Epithelial cell of proximal tubule (primary cell): ENCODE results near the gene CPXM2. TPM values are rescaled to one million over a fixed set of nuclear protein-coding genes. Genes with fewer than 3 reads are reported as not detected.

Experiments
- DNase-seq: peaks from one replicate; pipeline ENCODE4 v3.0.0-alpha.2; 2011; ENCODE audit warnings: low read depth
- H3K4me3 ChIP-seq: 2 replicates; pipeline ENCODE4 v1.5.1; 2011; ENCODE audit warnings: low read depth, mild to moderate bottlenecking, low read length
- total RNA-seq: library from RNA; depleted of rRNA; stranded (reverse); fragments of >200 nt; gene quantifications from 2 replicates; pipeline ENCODE4 v1.2.3, GENCODE V29; 2015
- TF ChIP-seq, protein P1 (sequence below): conservative IDR thresholded peaks from 2 replicates; pipeline ENCODE4 v1.5.1; 2012; ENCODE audit warnings: low read depth, mild to moderate bottlenecking, low read length

Gene CPXM2
- total RNA-seq, 1 donor from 2014 or later = 1.9 TPM

DNA sequence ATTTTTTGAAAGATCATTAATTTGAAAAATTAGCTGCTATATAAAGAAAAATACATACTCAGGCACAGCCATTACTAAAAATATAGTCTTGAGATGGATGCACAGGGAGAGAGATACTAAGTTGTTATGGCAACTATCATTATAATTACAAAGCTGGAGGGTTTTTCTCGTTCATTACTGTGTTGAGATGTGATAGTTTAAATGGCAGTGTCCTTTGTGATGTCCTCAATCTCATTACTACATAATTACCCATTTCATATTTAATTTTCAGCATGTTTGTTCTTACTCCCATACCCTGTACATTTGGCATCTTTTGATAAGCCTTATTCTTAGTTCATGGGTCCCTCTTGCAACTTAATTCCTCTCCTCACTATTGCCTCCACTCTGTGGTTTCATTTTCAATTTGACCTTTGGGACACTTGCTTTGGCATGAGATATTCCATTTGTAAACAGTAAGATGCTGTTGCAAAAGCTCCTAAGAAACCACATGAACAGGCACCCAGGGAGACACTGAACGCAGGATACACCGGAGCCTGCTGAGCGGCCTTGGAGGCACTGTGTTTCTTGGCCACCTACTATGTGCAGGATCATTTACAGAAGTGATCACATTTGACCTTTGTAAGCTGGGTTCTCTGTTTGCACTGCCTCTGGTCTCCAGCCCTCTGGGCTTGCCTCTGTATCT lies 4.8 kb upstream of the CPXM2 start:
- TF ChIP-seq, protein P1, sequence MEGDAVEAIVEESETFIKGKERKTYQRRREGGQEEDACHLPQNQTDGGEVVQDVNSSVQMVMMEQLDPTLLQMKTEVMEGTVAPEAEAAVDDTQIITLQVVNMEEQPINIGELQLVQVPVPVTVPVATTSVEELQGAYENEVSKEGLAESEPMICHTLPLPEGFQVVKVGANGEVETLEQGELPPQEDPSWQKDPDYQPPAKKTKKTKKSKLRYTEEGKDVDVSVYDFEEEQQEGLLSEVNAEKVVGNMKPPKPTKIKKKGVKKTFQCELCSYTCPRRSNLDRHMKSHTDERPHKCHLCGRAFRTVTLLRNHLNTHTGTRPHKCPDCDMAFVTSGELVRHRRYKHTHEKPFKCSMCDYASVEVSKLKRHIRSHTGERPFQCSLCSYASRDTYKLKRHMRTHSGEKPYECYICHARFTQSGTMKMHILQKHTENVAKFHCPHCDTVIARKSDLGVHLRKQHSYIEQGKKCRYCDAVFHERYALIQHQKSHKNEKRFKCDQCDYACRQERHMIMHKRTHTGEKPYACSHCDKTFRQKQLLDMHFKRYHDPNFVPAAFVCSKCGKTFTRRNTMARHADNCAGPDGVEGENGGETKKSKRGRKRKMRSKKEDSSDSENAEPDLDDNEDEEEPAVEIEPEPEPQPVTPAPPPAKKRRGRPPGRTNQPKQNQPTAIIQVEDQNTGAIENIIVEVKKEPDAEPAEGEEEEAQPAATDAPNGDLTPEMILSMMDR = no peak
- H3K4me3 ChIP-seq = no peak overlapping the region
- DNase-seq = no peak

DNA sequence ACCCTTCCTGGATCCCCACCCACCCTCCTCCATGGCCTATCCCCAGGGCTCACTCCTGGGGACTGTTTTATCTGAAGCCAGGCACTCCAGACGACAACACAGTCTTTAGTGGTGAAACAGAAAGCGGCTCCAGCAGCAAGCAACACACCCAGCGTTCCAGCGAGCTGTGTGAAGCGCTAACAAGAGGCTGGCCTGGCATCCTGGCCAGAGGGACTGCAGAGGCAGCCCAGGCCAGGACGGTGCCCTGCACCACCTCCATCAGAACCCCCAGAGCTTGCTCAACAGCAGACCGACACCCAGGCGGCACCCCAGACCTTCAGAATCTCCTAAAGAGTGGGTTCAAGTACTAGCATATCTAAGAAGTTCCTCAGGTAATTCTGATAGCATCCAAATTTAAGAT lies 2.0 kb upstream of the CPXM2 start:
- DNase-seq = no peak
- TF ChIP-seq, protein P1 = no peak
- H3K4me3 ChIP-seq = no peak overlapping the region

DNA sequence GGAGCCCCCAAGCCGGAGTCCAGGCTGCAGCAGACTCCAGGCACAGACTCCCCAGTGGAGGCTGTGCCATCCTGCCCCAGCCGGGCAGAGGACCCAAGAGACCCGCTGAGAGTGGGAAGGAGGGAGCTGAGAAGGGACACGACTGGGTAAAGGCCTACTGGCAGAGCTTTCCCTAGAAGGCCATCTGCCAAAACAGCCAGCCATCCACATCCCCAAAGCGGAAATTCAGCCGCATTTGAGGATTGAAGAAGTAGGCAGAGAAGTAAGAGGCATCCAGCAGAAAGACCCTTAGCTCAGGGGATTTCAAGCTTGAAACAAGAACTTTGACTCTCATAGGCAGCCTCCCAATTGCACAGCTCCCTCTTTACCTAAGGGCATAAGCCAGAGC lies 857 bp downstream of the CPXM2 start:
- TF ChIP-seq, protein P1 = no peak
- H3K4me3 ChIP-seq = no peak overlapping the region
- no peak for DNase-seq

DNA sequence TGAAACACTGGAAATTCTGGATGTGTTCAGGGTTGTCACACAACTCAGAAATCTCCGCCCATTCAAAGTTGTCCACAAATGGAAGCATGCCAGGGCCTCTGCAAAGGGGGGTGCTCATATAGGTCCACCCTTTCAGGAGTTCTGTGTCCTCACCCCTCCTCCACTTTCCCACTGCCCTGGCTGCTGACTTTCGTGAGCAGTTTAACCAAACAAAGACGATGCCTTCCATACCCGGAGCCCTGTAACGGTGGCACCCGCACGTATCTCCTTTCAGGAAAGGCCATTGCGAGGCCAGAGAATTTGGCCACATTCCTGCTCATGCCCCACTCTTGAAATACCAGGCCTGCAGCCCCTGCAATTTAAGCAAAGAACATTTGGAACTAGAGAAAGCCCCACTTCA lies 1.4 kb downstream of the CPXM2 start:
- TF ChIP-seq, protein P1 = no peak
- no peak for DNase-seq
- H3K4me3 ChIP-seq = no peak overlapping the region

DNA sequence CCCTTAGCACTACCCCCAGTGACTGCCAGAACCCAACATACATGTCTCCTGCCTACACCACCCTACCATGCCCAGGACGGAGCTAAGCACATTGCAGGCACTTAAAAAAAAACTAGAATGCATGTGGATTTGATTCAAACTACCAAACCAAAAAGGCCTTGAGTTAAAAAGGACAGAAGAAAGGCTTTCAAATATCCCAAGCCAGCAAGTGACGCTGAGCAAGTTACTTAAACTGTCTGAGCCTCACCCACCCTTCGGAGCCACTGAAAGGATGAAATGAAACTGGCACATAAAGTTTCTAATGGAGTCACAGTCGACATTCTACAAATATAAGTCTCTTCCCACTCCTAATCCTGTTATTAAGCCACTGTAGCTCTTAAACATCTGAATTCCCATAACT lies 1.8 kb downstream of the CPXM2 start:
- no peak for DNase-seq
- TF ChIP-seq, protein P1 = no peak
- no peak overlapping the region for H3K4me3 ChIP-seq

DNA sequence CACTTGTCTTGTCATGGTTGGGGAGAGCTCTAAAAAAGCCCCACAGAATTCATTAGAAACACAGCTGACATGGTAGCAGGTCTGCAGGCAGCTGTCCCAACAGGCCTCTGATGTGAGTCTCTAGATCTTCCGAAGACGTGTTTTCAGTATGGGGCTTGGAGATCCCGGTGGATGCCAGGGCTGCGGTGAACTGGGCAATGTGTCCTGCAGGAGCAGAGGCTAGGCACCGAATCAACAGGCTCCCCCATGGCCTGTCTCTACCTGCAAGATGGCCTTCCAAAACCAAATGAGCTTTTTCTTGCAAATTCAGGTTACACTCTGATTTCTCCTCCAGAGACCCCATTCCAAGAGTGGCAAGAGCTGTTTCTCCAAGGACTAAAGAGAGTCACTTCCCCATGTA lies 2.9 kb downstream of the CPXM2 start:
- no peak for DNase-seq
- TF ChIP-seq, protein P1 = no peak

DNA sequence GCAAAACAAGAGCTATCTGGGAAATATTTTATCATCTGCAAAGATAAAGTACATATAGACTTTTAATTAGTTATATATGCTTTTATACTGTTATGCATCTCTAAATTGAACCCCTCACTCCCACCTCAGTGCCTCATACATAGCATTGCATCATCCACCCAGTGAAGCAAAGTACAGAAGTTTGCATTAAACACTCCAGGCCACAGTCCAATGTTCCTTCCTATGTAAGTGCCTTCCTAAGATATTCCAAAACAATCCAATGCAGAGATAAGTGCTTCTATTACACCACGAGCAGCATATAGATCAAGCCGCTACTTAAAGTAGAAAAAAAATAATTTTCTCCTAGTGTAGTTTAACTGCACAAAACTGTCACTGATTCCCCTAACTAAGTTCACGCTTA lies 3.4 kb downstream of the CPXM2 start:
- TF ChIP-seq, protein P1 = no peak
- DNase-seq = no peak
- H3K4me3 ChIP-seq = no peak overlapping the region

More for the DNA sequence above, 2.9 kb downstream of the CPXM2 start:
- H3K4me3 ChIP-seq = no peak overlapping the region
